A549 (cell line): ENCODE data around the gene FBXO11. TPM values are rescaled to one million over a fixed set of nuclear protein-coding genes. Genes with fewer than 3 reads are reported as not detected.
A peak's percentile ranks its signal among the peaks of the same experiment; 100 is the strongest.

Experiments
- ATAC-seq, 2 experiments: fragments of 200-7000 bp in 1 of 2; fragments of >200 bp in 1 of 2; cut with Nextera tagmentation in 1 of 2; cut with Tn5 transposase in 1 of 2; 3 replicates each; pipeline versions ENCODE4 v1.8.0 to v1.9.1; 2018 to 2020; ENCODE audit warnings: mild to moderate bottlenecking in 1 of 2, moderate library complexity in 1 of 2
- CTCF ChIA-PET: fragments of 300-600 bp; sonication (Branson Sonifier 250); formaldehyde crosslinking; extraction: SDS; loops from one replicate; lab custom pipeline; 2021; ENCODE audit warnings: antibody characterized with exemption, inconsistent platforms; lab: Yijun Ruan, JAX
- POLR2A ChIA-PET: fragments of 350-600 bp; formaldehyde crosslinking; extraction: SDS; loops from one replicate; lab custom pipeline; 2021; ENCODE audit warnings: antibody characterized with exemption, inconsistent platforms; lab: Yijun Ruan, JAX
- DNase-seq, 2 experiments: peaks; one replicate each; pipeline versions ENCODE4 v3.0.0 to v3.0.0-alpha.2; 2011 to 2016; ENCODE audit warnings: low read depth in 1 of 2, low spot score in 1 of 2
- FAIRE-seq: peaks from 2 replicates; lab custom pipeline; 2011; peaks lifted over from hg19 to GRCh38; lab: Jason Lieb, UNC
- H3K27ac ChIP-seq, 2 experiments: fragments of >200 bp; sonication (Bioruptor Twin); formaldehyde crosslinking; 3 replicates each; pipeline ENCODE4 v1.5.1; 2016 to 2017
- H3K4me1 ChIP-seq: fragments of >200 bp; sonication (Bioruptor Twin); formaldehyde crosslinking; 3 replicates; pipeline ENCODE4 v1.6.1; 2016
- H3K4me2 ChIP-seq: fragments of >200 bp; sonication (Bioruptor Twin); formaldehyde crosslinking; 3 replicates; pipeline ENCODE4 v1.6.1; 2016
- H3K4me3 ChIP-seq: fragments of >200 bp; sonication (Bioruptor Twin); formaldehyde crosslinking; 3 replicates; pipeline ENCODE4 v1.5.1; 2016
- H3K9me3 ChIP-seq: fragments of >200 bp; sonication (Bioruptor Twin); formaldehyde crosslinking; 3 replicates; pipeline ENCODE4 v1.6.1; 2016
- CEBPB ChIP-seq, 2 experiments: fragments of >200 bp in 1 of 2; sonication (Bioruptor Twin) in 1 of 2; formaldehyde crosslinking in 1 of 2; IDR thresholded peaks; 2 replicates each; pipeline ENCODE4 v1.6.1; 2012 to 2016
- CHD2 ChIP-seq: fragments of 150-350 bp; IDR thresholded peaks from 2 replicates; pipeline ENCODE4 v1.6.1; 2014; ENCODE audit warnings: low read length; ENCODE audit not compliant: partially characterized antibody
- CHD4 ChIP-seq: fragments of 200-600 bp; sonication (generic); IDR thresholded peaks from 2 replicates; pipeline ENCODE4 v1.6.1; 2016; ENCODE audit warnings: antibody characterized with exemption, mild to moderate bottlenecking, borderline replicate concordance
- EHMT2 ChIP-seq: fragments of 200-600 bp; sonication (generic); IDR thresholded peaks from 2 replicates; pipeline ENCODE4 v1.6.1; 2016; ENCODE audit warnings: antibody characterized with exemption, low read depth, mild to moderate bottlenecking, moderate library complexity
- EP300 ChIP-seq, 2 experiments: fragments of >200 bp; sonication (Bioruptor Twin); formaldehyde crosslinking; IDR thresholded peaks; 2 replicates in 1 of 2; 3 replicates in 1 of 2; pipeline ENCODE4 v1.6.1; 2016 to 2017
- FOSB ChIP-seq: fragments of 250-450 bp; sonication (Bioruptor Pico); IDR thresholded peaks from 2 replicates; pipeline ENCODE4 v1.5.0; 2020; ENCODE audit warnings: mild to moderate bottlenecking, moderate library complexity
- FOXS1 ChIP-seq: fragments of 250-450 bp; sonication (Bioruptor Pico); IDR thresholded peaks from 2 replicates; pipeline ENCODE4 v1.5.0; 2020; ENCODE audit warnings: mild to moderate bottlenecking, moderate library complexity
- HEYL ChIP-seq: fragments of 250-450 bp; sonication (Bioruptor Pico); IDR thresholded peaks from 2 replicates; pipeline ENCODE4 v1.8.0; 2021; ENCODE audit warnings: mild to moderate bottlenecking, moderate library complexity
- HOXA7 ChIP-seq: fragments of 250-450 bp; sonication (Bioruptor Pico); IDR thresholded peaks from 2 replicates; pipeline ENCODE4 v1.5.0; 2020; ENCODE audit warnings: mild to moderate bottlenecking, moderate library complexity
- HOXB13 ChIP-seq: fragments of 250-450 bp; sonication (Bioruptor Pico); IDR thresholded peaks from 2 replicates; pipeline ENCODE4 v1.5.0; 2020; ENCODE audit warnings: low read depth, mild to moderate bottlenecking, moderate library complexity
- HOXB5 ChIP-seq: fragments of 250-450 bp; sonication (Bioruptor Pico); IDR thresholded peaks from 2 replicates; pipeline ENCODE4 v1.5.0; 2020; ENCODE audit warnings: mild to moderate bottlenecking, moderate library complexity
- JUN ChIP-seq, 2 experiments: fragments of >200 bp; sonication (Bioruptor Twin); formaldehyde crosslinking; IDR thresholded peaks; 2 replicates in 1 of 2; 3 replicates in 1 of 2; pipeline ENCODE4 v1.6.1; 2016 to 2017
- JUNB ChIP-seq: fragments of >200 bp; sonication (Bioruptor Twin); formaldehyde crosslinking; IDR thresholded peaks from 2 replicates; pipeline ENCODE4 v1.6.1; 2016
- KDM1A ChIP-seq: fragments of 200-600 bp; sonication (generic); IDR thresholded peaks from 2 replicates; pipeline ENCODE4 v1.6.1; 2016; ENCODE audit warnings: low read depth, mild to moderate bottlenecking
- MAFK ChIP-seq: fragments of 450-650 bp; IDR thresholded peaks from 2 replicates; pipeline ENCODE4 v1.6.1; 2014; ENCODE audit not compliant: partially characterized antibody
- NFE2L2 ChIP-seq: fragments of 150-350 bp; conservative IDR thresholded peaks from 2 replicates; pipeline ENCODE4 v1.6.1; 2014; ENCODE audit warnings: low read length
- NR3C1 ChIP-seq: fragments of >200 bp; sonication (Bioruptor Twin); formaldehyde crosslinking; IDR thresholded peaks from 3 replicates; pipeline ENCODE4 v1.6.1; 2017
- PHF8 ChIP-seq: fragments of 200-600 bp; sonication (generic); IDR thresholded peaks from 2 replicates; pipeline ENCODE4 v1.6.1; 2016; ENCODE audit warnings: low read depth, mild to moderate bottlenecking, antibody characterized with exemption, moderate library complexity, borderline replicate concordance
- POLR2A ChIP-seq: IDR thresholded peaks from 2 replicates; pipeline ENCODE4 v1.6.1; 2012; ENCODE audit warnings: mild to moderate bottlenecking, low read length
- POLR2AphosphoS2 ChIP-seq: conservative IDR thresholded peaks from 2 replicates; pipeline ENCODE4 v1.6.1; 2012; ENCODE audit warnings: low read length, improper control_type of control experiment, inconsistent platforms
- RAD21 ChIP-seq, 2 experiments: fragments of >200 bp in 1 of 2; sonication (Bioruptor Twin) in 1 of 2; formaldehyde crosslinking in 1 of 2; IDR thresholded peaks in 1 of 2; conservative IDR thresholded peaks in 1 of 2; 2 replicates in 1 of 2; 3 replicates in 1 of 2; pipeline ENCODE4 v1.6.1; 2012 to 2018; ENCODE audit warnings: inconsistent platforms in 1 of 2
- RCOR1 ChIP-seq: fragments of 150-350 bp; IDR thresholded peaks from 2 replicates; pipeline ENCODE4 v1.6.1; 2014; ENCODE audit warnings: antibody characterized with exemption, low read length, low read depth
- RNF2 ChIP-seq: fragments of 200-600 bp; sonication (generic); IDR thresholded peaks from 2 replicates; pipeline ENCODE4 v1.6.1; 2016; ENCODE audit warnings: low read depth, mild to moderate bottlenecking, antibody characterized with exemption, moderate library complexity, borderline replicate concordance
- SREBF2 ChIP-seq: fragments of 450-650 bp; IDR thresholded peaks from 2 replicates; pipeline ENCODE4 v1.6.1; 2014; ENCODE audit warnings: mild to moderate bottlenecking, moderate library complexity
- ZC3H11A ChIP-seq: fragments of 450-650 bp; IDR thresholded peaks from 2 replicates; pipeline ENCODE4 v1.6.1; 2014; ENCODE audit warnings: antibody characterized with exemption, mild to moderate bottlenecking
- ZNF302 ChIP-seq: fragments of 250-450 bp; sonication (Bioruptor Pico); IDR thresholded peaks from 2 replicates; pipeline ENCODE4 v1.9.0; 2021; ENCODE audit warnings: inconsistent platforms, mild to moderate bottlenecking, moderate library complexity
- WGBS: methylation state at CpG from one replicate; pipeline ENCODE4 v1.1.6; 2017; ENCODE audit errors: missing lambda C conversion rate; 5-methylcytosine and 5-hydroxymethylcytosine counted together
- polyA plus RNA-seq, 4 experiments: library from polyadenylated mRNA; depleted of rRNA in 3 of 4; stranded (reverse); fragments of >200 nt; fragmentation: RNase III in 1 of 4; extraction: RNeasy Plus Mini Kit Qiagen cat#74134 plus additional on column Dnase treatment in 1 of 4; gene quantifications; 2 replicates in 3 of 4; 3 replicates in 1 of 4; pipeline ENCODE4 v1.2.3, GENCODE V29; 2011 to 2017
- TF ChIP-seq, protein P1 (sequence below): IDR thresholded peaks from 2 replicates; pipeline ENCODE4 v1.6.1; 2012
- TF ChIP-seq, protein P2 (sequence below): fragments of 200-600 bp; sonication (generic); IDR thresholded peaks from 2 replicates; pipeline ENCODE4 v1.6.1; 2016; ENCODE audit warnings: antibody characterized with exemption, mild to moderate bottlenecking, moderate library complexity
- TF ChIP-seq, protein P3 (sequence below): IDR thresholded peaks from 2 replicates; pipeline ENCODE4 v1.6.1; 2012
- TF ChIP-seq, protein P4 (sequence below): fragments of >200 bp; sonication (Bioruptor Twin); formaldehyde crosslinking; IDR thresholded peaks from 3 replicates; pipeline ENCODE4 v1.6.1; 2016
- TF ChIP-seq, protein P5 (sequence below): fragments of >200 bp; sonication (Bioruptor Twin); formaldehyde crosslinking; IDR thresholded peaks from 3 replicates; pipeline ENCODE4 v1.5.1; 2016
- TF ChIP-seq, protein P6 (sequence below): IDR thresholded peaks from 2 replicates; pipeline ENCODE4 v1.6.1; 2012; ENCODE audit warnings: low read depth, borderline replicate concordance

The FBXO11 gene
- polyA plus RNA-seq, 2 of the 4 experiments (the other 2 are of a cell fraction), result 51.1 to 61.4 TPM

DNA sequence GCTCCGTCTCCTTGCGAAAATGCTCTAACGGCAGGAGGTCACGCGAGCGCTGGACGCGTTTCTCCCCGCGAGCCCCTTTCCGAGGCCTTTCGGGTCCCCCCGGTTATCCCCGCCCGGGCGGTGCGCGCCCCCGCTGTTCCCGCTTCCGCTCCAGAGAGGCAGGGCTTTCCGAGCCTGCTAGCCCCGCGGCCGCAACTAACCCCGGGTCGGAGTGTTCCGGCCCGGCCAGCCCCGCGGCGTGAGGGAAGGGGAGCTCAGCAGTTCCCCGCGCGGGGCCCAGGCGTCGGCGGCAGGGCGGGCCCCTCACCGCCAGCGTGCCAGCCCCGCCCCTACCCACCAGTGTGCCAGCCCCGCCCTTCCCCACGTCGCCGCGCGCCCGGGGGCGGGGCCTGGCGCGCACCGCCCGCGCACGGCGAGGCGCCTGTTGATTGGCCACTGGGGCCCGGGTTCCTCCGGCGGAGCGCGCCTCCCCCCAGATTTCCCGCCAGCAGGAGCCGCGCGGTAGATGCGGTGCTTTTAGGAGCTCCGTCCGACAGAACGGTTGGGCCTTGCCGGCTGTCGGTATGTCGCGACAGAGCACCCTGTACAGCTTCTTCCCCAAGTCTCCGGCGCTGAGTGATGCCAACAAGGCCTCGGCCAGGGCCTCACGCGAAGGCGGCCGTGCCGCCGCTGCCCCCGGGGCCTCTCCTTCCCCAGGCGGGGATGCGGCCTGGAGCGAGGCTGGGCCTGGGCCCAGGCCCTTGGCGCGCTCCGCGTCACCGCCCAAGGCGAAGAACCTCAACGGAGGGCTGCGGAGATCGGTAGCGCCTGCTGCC, 123.4 kb downstream of the FBXO11 start, which contains the start of gene MSH6:
Gene MSH6 (plus strand): TSS at position 475 of the 815 bp plus-strand sequence. CDS start 89 bp downstream, at position 564.
- DNase-seq (peak; percentile 93 to 95), FAIRE-seq (no peak), ATAC-seq (peak; percentile 83 to 89)
- POLR2A ChIA-PET, result interaction anchor here (0.6 to 1.9 kb wide), 13 partner anchors 10 to 448 kb away, joined by 3 to 12 read pairs (median 4); partner anchors contain the start of genes FBXO11 and MSH2
- whole genome bisulfite sequencing, result 2% methylated on average over 37 of the region's 98 CpGs
- Histone ChIP-seq H3K27ac (peak within 1 kb of the TSS; percentile 89 to 91), H3K4me2 (peak within 1 kb of the TSS; percentile 94), H3K9me3 (no peaks in the 10 kb centered on the region), H3K4me1 (peaks cover 15% of the 10 kb centered on the region; the same call in 2 of the 3 replicates), H3K4me3 (peak within 1 kb of the TSS; percentile 81)
- CTCF ChIA-PET, result interaction anchor here (0.6 to 9.1 kb wide), 6 partner anchors 8 to 597 kb away, joined by 3 to 87 read pairs (median 4); no protein-coding TSS in a partner anchor
- TF ChIP-seq, protein P1, sequence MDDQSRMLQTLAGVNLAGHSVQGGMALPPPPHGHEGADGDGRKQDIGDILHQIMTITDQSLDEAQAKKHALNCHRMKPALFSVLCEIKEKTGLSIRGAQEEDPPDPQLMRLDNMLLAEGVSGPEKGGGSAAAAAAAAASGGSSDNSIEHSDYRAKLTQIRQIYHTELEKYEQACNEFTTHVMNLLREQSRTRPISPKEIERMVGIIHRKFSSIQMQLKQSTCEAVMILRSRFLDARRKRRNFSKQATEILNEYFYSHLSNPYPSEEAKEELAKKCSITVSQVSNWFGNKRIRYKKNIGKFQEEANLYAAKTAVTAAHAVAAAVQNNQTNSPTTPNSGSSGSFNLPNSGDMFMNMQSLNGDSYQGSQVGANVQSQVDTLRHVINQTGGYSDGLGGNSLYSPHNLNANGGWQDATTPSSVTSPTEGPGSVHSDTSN, result 0 out of 2 replicates have a peak, but pooled peaks have one; percentile 19
- TF ChIP-seq HOXB13 (CRISPR knock-in tag) (no peak; the same call in 1 of the 2 replicates), JUN (IDR thresholded peaks at IDR 0.05) (peak; percentile 50 to 68; a peak in 4 of 5 replicates), RAD21 (conservative IDR thresholded peaks at IDR 0.05 in 1 of 2, IDR thresholded peaks at IDR 0.05 in 1 of 2) (no peak), CHD4 (no peak), HOXA7 (CRISPR knock-in tag) (no peak), HEYL (CRISPR knock-in tag) (no peak), FOSB (CRISPR knock-in tag) (no peak), FOXS1 (CRISPR knock-in tag) (no peak), CHD2 (no peak), ZC3H11A (no peak), HOXB5 (CRISPR knock-in tag) (peak; percentile 70; the same call in 1 of the 2 replicates), EHMT2 (no peak), NFE2L2 (no peak), KDM1A (no peak), RNF2 (no peak), ZNF302 (CRISPR knock-in tag) (no peak), CEBPB (IDR thresholded peaks at IDR 0.05) (no peak), PHF8 (peak; percentile 99), MAFK (no peak), JUNB (no peak), SREBF2 (no peak), RCOR1 (no peak), POLR2A (peak; percentile 63), POLR2AphosphoS2 (no peak), EP300 (IDR thresholded peaks at IDR 0.05) (no peak), NR3C1 (no peak)
- TF ChIP-seq, protein P2, sequence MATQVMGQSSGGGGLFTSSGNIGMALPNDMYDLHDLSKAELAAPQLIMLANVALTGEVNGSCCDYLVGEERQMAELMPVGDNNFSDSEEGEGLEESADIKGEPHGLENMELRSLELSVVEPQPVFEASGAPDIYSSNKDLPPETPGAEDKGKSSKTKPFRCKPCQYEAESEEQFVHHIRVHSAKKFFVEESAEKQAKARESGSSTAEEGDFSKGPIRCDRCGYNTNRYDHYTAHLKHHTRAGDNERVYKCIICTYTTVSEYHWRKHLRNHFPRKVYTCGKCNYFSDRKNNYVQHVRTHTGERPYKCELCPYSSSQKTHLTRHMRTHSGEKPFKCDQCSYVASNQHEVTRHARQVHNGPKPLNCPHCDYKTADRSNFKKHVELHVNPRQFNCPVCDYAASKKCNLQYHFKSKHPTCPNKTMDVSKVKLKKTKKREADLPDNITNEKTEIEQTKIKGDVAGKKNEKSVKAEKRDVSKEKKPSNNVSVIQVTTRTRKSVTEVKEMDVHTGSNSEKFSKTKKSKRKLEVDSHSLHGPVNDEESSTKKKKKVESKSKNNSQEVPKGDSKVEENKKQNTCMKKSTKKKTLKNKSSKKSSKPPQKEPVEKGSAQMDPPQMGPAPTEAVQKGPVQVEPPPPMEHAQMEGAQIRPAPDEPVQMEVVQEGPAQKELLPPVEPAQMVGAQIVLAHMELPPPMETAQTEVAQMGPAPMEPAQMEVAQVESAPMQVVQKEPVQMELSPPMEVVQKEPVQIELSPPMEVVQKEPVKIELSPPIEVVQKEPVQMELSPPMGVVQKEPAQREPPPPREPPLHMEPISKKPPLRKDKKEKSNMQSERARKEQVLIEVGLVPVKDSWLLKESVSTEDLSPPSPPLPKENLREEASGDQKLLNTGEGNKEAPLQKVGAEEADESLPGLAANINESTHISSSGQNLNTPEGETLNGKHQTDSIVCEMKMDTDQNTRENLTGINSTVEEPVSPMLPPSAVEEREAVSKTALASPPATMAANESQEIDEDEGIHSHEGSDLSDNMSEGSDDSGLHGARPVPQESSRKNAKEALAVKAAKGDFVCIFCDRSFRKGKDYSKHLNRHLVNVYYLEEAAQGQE, result peak; percentile 23; the same call in 1 of the 2 replicates
- TF ChIP-seq, protein P3, sequence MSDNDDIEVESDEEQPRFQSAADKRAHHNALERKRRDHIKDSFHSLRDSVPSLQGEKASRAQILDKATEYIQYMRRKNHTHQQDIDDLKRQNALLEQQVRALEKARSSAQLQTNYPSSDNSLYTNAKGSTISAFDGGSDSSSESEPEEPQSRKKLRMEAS, result peak; percentile 95
- TF ChIP-seq, protein P4, sequence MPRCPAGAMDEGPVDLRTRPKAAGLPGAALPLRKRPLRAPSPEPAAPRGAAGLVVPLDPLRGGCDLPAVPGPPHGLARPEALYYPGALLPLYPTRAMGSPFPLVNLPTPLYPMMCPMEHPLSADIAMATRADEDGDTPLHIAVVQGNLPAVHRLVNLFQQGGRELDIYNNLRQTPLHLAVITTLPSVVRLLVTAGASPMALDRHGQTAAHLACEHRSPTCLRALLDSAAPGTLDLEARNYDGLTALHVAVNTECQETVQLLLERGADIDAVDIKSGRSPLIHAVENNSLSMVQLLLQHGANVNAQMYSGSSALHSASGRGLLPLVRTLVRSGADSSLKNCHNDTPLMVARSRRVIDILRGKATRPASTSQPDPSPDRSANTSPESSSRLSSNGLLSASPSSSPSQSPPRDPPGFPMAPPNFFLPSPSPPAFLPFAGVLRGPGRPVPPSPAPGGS, result peak; percentile 78; the same call in 1 of the 3 replicates
- TF ChIP-seq, protein P5, sequence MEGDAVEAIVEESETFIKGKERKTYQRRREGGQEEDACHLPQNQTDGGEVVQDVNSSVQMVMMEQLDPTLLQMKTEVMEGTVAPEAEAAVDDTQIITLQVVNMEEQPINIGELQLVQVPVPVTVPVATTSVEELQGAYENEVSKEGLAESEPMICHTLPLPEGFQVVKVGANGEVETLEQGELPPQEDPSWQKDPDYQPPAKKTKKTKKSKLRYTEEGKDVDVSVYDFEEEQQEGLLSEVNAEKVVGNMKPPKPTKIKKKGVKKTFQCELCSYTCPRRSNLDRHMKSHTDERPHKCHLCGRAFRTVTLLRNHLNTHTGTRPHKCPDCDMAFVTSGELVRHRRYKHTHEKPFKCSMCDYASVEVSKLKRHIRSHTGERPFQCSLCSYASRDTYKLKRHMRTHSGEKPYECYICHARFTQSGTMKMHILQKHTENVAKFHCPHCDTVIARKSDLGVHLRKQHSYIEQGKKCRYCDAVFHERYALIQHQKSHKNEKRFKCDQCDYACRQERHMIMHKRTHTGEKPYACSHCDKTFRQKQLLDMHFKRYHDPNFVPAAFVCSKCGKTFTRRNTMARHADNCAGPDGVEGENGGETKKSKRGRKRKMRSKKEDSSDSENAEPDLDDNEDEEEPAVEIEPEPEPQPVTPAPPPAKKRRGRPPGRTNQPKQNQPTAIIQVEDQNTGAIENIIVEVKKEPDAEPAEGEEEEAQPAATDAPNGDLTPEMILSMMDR, result no peak
- TF ChIP-seq, protein P6, sequence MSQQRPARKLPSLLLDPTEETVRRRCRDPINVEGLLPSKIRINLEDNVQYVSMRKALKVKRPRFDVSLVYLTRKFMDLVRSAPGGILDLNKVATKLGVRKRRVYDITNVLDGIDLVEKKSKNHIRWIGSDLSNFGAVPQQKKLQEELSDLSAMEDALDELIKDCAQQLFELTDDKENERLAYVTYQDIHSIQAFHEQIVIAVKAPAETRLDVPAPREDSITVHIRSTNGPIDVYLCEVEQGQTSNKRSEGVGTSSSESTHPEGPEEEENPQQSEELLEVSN, result peak; percentile 96
